ENCODE measurements around the gene SLC26A1.

DNA sequence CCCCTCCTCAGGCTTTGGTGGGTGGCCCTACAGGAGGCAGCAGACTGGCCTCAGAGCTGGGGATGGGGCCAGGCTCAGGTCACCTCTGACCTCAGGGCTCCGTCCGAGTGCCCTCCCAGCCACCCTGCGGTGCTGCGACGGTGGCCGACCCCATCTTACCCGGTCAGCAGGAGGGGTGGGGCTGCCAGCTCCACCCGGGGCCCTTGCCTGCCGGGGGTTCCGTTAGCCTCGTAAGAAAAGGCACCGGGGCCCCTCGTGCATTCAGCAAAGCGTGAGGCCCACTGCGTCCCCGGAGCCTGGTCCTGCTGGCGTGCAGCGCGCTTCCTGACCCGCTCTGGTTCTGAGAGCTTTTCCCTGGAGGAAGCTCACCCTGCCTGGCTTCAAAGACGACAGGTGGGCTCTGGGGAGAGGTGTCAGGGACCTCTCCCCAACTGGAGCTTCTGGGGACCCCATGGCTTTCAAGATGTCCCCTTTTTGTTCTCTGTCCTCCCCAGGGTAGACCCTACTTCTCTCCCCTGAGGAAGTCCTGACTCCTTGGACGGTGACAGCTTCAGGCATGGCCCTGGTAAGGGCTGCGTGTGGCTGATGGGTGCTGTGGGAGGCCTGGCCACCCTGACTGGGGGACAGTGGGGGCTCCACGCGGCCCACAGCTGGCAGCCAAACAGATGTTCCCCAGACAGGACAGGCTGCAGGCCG is 34.2 kb upstream of the SLC26A1 start:
- TF ChIP-seq, protein P1, sequence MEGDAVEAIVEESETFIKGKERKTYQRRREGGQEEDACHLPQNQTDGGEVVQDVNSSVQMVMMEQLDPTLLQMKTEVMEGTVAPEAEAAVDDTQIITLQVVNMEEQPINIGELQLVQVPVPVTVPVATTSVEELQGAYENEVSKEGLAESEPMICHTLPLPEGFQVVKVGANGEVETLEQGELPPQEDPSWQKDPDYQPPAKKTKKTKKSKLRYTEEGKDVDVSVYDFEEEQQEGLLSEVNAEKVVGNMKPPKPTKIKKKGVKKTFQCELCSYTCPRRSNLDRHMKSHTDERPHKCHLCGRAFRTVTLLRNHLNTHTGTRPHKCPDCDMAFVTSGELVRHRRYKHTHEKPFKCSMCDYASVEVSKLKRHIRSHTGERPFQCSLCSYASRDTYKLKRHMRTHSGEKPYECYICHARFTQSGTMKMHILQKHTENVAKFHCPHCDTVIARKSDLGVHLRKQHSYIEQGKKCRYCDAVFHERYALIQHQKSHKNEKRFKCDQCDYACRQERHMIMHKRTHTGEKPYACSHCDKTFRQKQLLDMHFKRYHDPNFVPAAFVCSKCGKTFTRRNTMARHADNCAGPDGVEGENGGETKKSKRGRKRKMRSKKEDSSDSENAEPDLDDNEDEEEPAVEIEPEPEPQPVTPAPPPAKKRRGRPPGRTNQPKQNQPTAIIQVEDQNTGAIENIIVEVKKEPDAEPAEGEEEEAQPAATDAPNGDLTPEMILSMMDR (IDR thresholded peaks at IDR 0.05 in 4 of 5, conservative IDR thresholded peaks at IDR 0.05 in 1 of 5), result no peak
- no peak for TF ChIP-seq POLR2A (IDR thresholded peaks at IDR 0.05)

All from gastrocnemius medialis (tissue), 4 donors.